Stimulated activated CD4-positive, alpha-beta T cell treated with anti-CD3 and anti-CD28 coated beads, Interleukin-1b, Interleukin-23, amount 100 ng/mL, for 4 hours (primary cell): ENCODE measurements around the gene SDR42E2.
"Not testable (repeated sequence)": the region's sequence is repeated elsewhere in the genome, so short reads cannot be mapped to it uniquely, and the experiment has no call there.

Experiments used
- DNase-seq, 2 donors: peaks; one replicate each; pipeline ENCODE4 v3.0.0-alpha.2; 2020; ENCODE audit warnings: low read depth in 2 of 2

Gene SDR42E2

GRCh38 chr16:22213801-22214200 lies 51.5 kb downstream of the SDR42E2 start:
- DNase-seq = no peak

GRCh38 chr16:22214402-22214801 lies 52.1 kb downstream of the SDR42E2 start:
- DNase-seq = no peak

GRCh38 chr16:22214889-22215288 lies 52.6 kb downstream of the SDR42E2 start:
- no peak for DNase-seq

GRCh38 chr16:22216191-22216831 lies 54.0 kb downstream of the SDR42E2 start:
- no peak for DNase-seq

DNA sequence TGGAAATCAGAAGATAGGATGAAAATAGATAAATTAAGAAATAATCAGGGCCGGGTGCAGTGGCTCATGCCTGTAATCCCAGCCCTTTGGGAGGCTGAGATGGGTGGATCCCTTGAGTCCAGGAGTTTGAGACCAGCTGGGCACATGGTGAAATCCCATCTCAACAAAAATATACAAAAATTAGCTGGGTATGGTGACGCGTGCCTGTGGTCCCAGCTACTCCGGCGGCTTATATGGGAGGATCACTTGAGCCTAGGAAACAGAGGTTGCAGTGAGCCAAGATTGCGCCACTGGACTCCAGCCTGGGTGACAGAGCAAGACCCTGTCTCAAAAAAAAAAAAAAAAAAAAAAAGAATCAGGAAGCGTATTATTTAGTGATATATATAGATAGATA lies 54.5 kb downstream of the SDR42E2 start:
- not testable (repeated sequence) for DNase-seq

DNA sequence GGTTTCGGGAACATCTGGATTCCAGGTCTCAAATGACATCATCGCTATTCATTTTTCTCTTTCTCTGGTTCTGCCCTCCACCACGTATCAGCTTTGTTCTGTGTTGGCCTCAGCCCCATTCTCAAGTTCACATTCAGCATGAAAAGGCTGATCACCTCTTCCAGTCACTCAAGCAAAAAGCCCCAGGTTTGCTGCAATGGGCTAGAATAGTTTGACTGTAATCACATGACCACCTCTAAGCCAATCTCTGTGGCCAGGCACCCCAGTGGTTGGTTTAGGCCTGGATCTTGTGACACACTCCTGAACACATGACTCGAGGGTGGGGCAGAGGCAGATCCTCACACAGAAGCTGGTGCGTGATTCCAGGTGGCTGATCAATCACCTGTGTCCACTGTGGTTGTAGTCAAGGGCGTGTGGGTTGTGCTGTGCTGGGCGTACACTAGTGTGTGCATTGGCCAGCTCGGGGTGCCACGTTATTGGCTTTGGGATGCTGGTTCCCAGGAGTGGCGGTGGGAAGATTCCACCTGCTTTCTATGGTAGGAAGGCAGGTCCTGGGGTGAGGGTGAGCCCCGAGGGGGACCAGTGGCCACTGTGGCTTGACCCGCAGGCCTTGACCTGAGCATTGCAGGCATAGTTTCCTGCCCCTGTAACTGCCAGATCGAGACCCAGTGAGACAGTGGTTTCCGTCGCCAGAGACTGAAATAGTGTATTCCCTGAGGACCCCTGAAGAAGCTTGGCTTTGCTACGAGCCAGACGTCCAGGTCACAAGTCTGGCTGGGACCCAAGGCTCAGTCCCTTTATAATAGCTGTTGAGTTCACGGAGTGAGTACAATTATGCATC lies 55.8 kb downstream of the SDR42E2 start:
- no peak for DNase-seq

DNA sequence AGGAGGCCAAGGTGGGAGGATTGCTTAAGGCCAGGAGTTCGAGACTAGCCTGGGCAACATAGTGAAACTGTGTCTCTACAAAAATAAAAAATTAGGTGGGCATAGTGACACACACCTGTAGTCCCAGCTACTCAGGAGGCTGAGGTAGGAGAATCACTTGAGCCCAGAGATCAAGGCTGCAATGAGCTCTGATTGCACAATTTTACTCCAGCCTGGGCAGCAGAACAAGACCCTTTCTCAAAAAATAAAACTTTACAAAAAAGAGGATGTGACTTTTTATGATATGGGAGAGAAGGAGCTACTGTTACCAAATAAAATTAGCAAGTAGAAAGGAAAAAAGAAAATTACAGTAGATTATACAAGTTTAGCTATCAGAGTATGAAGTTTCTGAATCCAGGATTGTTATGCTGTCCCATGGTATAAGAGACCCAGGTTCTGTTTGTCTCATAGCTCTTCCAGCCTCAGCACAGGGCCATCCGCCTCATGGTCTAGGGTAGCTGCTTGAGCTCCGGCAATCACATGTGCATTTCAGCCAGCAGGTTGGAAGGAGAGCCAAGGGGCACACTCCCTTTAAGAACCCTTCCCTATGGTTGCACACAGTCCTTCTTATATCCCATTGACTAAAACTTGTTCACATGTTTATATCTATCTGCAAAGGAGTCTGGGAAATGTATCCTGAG lies 57.2 kb downstream of the SDR42E2 start:
- no peak for DNase-seq

DNA sequence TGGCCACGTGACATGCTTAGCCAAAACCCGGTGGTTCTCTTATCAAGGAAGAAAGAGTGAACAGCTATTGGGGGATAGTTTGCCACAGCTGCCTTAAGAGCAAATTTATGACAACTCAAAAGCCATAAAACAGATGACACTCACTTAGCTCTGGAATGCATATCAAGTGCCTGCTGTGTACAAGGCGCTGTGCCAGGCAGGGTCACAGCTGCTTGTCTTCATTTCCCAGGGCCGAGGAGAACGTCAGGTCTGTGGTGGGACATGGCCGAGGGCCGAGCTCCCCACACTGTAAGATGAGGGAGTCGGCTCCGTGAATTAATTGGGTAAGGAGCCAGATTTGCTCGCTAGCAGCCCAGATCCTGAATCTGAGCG lies 57.7 kb downstream of the SDR42E2 start:
- no peak for DNase-seq

DNA sequence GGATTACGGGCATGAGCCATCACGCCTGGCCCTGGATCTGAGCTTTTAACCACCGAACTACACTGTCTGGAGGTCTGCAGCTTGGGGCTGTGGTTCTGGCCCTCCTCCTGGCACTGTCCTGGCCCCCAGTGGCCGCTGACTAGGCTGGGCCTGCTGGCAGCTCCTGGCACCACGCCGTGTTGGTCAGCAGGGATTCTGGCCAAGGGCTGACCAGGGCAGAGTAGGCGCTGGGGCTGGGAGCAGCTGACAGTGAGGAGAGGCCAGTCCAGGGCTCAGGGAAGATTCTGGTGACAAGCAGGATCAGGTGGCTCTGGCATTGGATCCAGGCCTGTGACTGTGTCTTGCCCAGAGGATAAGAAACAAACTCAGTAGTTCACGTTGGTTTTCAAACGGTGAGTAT lies 58.4 kb downstream of the SDR42E2 start:
- DNase-seq = no peak

DNA sequence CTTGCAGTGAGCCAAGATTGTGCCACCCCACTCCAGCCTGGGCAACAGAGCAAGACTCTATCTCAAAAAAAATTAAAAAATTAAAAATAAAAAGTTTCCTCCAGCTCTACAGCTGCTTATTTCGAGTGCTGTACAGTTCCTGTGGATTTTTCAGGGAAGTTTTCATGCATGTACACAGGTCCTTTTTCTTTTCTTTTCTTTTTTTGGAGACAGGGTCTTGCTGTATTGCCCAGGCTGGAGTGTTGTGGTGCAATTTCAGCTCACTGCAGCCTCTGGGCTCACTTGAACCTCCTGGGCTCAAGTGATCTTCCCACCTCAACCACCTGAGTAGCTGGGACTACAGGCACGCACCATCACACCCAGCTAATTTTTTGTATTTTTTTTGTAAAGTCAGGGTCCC lies 59.7 kb downstream of the SDR42E2 start:
- DNase-seq = no peak

DNA sequence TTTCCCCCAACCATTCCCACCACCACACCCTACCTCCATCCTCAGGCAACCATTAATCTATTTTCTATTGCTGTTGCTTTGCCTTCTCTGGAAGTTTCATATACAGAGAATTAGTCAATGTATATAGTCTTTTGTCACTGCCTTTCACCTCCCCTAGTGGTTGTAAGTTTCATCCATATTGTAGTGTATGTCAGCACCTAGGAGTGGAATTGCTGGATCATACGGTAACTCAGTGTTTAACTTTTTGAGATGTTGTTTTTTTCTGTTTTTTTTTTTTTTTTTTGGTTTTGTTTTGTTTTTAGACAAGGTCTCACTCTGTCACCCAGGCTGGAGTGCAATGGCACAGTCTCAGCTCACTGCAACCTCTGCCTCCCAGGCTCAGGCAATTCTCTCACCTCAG lies 60.7 kb downstream of the SDR42E2 start:
- DNase-seq = no peak

DNA sequence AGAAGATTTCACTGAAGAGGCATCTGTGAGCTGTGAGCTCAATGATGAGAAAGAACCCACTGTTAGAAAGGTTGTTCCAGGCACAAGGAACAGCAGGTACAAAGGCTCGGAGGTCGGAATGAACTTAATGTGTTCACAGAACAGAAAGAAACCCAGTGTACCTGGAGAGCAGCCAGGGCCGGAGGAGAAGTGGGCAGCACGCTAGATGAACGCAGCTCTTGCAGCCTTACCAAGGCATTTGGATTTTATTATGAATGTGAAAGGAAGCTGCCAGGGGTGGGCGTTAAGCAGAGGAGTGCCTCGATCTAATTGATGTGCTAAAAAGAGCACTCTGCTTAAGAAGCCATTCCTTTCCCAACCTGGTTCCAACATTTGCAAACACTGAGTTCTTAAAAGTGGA lies 62.8 kb downstream of the SDR42E2 start:
- DNase-seq = no peak

GRCh38 chr16:22229889-22230288 lies 67.6 kb downstream of the SDR42E2 start:
- no peak for DNase-seq

DNA sequence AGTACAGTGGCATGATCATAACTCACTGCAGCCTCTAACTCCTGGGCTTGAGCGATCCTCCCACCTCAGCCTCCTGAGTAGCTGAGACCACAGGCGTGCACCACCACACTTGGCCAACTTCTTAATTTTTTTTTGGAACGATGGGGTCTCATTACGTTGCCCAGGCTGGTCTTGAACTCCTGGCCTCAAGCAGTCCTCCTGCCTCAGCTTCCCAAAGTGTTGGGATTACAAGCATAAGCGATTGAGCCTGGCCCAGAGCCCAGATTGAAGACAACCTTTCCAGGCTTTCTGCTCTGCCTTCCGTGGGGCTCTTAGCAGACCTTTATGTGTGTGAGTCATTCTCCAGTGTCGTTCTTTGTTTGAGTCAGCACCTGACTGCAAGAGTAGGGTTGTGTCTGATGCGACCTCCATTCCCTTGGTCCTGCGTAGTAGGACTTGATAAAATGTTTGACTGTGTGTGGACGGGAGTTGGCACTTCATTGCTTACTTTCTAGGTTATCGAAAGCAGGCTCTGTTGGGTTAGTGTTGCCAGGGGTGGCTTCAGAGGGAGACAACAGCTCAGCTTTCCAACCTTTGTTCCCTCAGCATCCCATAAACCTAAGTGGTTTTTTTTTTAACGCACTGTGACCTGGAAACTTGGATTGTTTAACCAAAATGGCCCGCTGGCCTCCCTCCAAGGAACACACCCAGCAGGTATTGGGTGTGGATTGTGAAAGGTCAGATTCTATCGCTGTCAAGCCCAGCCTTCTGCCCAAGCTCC lies 70.2 kb downstream of the SDR42E2 start:
- no peak for DNase-seq

DNA sequence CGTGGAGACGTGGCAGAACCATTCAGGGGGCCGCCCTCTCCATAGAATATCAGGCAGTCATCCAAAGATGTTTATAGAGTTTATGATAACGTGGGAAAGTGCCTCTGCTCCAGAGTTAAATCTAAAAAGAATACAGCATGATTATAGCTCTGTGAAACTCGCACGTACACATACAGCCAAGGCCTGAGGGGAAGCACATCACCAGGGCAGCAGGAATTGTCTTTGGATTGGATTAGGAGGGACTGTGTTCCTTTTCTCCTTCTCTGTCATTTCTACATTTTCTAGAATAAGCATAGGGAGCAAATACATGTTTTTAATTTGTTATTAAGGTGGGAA lies 70.7 kb downstream of the SDR42E2 start:
- no peak for DNase-seq

DNA sequence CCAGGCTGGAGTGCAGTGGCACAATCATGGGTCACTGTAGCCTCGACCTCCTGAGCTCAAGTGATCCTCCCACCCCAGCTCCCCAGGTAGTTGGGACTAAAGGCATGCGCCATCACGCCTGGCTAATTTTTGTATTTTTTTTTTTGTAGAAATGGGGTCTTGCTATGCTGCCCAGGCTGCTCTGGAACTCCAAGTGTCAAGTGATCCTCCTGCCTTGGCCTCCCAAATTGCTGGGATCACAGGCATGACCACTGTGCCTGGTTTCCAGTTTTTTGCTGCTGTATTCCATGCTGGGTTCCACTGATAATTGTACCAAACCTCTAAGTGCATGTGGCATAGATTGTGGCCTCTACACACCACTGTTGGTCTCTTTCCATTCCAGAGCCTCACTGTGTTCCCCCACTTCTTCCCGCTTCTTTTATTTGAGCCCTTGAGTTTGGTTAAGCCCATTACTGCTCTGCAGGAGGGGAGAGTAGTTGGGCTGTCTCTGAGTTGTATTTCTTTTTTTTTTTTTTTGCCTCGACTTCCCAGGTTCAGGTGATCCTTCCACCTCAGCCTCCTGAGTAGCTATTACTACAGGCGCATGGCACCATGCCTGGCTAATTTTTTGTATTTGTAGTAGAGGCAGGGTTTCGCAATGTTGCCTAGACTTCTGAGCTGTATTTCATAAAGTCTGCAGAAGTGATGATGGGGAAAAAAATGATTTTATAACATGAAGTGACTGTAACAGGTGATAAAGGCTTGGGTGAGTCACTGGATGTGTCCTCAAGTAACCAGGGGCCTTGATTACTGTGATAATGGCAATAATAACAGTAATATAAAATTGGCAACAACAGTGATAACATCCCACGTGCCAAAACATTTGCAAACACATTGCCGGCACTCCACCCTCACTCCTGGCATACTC lies 73.8 kb downstream of the SDR42E2 start:
- no peak for DNase-seq

GRCh38 chr16:22239131-22239805 lies 77.0 kb downstream of the SDR42E2 start:
- DNase-seq = no peak

- DNase-seq = no peak
These were observed 77.9 kb downstream of the SDR42E2 start for GRCh38 chr16:22240023-22240710.
